Activated gamma-delta T cell (primary cell): ENCODE results near the gene SPINK8.
"Not testable (repeated sequence)": the region's sequence is repeated elsewhere in the genome, so short reads cannot be mapped to it uniquely, and the experiment has no call there.

Source experiments
- DNase-seq: peaks from one replicate; lab custom pipeline; 2025; lab: John Stamatoyannopoulos, UW

The SPINK8 gene

DNA sequence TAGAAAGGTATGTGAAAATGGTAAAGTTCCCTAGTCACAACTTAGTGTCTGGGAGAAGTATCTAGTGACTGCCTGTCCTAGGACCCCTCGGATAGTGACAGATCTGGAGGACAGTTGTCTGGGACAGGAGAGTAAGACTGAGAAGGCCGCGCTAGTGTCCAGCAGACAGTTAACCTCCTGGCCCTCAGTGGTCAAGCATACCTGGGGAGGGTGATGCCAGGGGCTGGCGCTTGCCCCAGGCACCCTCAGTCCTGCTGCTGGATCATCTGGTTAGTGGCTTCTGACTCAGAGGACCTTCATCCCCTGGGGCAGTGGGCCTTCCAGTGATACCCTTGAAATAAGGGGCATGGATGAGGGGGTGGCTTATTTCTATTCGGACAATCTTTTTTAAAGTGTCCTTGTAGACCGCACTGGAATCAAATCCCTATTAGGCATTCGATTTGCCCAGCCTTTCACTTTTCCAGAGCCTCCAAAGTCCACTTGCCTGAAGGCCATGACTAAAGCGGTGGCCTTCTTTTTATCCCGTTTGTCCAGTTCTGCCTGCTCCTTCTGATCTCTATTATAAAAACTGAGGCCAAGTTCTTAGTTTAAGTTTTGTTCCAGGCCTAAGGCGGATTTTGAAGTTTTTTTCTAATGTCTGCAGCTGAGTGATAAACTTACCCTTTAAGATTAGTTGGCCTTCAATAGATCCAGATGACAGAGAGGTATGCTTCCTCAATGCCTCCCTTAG, 1.6 kb downstream of the SPINK8 start:
- not testable (repeated sequence) for DNase-seq

DNA sequence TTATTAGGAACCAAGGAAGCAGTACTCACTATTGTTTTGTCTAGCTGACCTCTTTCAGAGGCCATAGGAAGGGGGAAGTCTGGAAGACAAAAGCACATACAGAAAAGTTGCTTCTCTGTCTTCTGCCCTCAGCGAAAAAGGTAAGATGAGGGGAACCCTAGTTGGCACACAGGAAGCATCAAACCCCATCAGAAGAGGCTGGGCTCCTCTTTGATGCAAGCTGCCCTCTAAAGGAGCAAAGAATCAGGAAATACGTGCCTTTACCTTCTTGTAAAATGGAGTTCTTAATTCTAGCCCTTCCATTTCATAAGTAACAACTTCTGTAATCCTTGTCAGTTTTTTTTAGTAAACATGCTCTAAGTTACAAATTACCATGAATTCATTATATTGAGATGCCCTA, 12.5 kb downstream of the SPINK8 start:
- DNase-seq: no peak

DNA sequence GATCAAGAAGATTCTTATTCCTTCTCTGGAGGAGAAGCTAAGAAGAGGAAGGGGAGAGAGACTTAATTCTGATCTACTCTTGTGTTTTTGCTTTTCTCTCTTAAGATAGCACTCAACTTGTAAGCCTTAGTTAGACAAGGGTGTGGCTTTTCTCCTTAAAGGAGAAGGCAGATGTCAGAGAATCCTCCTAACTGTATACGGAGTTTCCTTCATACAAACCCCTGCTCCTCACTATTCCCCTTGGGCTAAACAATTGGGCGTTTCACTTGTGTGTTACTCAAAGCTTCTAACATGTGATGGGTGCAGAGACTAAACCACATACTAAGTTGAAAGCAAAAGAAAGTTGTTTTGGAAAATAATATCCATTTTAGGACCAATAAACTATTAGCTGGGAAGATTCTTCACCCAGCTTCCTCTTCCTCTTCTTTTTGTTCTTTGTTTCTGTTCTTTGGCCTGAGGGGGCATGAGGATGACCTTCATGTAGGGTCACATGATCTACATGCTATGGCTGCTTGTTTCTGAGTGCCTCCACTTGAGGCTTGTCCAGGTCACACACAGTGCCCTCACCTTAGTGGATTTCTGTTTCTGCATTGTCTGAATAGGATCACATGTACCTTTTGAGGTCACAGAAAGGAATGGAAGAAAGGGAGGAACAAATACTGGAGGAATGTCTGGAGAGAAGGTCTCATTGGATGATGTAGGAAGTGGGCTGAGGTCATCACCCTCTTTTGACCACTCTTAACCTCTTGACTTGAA, 14.6 kb downstream of the SPINK8 start:
- no peak for DNase-seq

DNA sequence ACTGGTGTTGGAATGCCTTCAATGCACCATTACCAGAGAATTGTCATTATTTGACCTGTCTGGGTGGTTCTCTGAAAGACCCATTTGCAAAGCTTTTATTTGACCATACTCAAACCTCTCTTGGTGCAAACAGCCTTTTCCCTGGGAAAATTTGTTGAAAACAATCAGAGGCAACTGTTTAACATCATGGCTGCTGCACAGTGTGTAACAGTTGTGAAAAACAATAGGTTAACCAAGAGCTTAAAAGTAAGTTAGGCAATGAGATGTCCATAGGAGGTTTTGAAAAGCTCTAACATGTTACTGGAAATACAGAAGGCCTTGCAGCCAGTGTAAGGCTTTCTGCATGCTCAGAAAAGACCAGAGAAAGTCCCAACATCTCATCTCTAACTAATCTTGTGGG, 18.9 kb downstream of the SPINK8 start:
- DNase-seq: no peak

DNA sequence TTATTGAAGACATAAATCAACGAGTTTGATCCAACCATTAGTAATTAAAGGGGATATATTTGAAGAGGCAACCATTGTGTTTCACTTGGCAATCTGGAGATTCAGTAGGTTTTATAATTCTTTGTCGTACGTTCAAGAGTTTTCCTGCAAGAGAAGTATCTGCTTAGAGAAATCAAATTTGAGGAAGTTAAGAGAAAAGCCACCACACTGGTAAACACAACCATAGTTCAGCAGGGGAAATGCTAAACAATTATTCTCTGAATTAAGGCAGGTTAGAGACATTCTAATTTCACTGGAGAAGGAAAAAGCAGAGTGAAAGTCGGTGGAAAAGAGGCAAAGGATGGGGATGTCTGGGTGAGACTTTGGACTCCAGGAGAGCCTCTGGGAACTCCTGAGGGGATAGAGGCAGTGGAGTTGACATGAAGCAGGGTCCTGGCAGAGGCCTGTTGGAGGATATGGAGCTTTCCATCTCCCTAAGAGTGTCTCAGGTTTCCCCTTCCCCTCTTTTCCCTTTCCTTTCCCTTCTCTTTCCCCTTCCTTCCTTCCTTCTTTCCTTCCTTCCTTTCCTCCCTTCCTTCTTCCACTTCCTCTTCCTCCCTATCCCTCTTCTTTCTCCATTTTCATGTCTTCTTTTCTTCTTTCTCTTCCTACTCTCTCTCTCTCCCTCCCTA, 26.5 kb downstream of the SPINK8 start:
- DNase-seq: no peak

DNA sequence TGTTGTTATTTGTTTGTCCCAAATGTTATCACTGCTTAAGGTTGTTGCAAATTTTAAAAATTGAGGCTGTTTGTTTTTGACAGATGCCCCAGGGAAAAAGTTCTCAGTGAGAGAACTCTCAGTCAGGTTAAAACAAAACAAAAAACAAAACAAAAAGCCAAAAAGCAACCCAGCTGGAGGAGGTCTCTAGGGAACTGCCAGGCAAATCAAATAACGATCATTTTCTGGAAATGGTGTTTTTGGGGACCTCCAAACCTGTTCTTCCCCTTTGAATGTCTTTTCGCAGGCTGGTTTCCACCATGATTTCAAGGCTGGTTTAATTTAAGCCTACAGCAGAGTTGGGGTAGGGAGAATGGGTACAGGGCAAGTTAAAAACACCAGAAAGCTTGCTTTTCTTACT, 27.2 kb downstream of the SPINK8 start:
- no peak for DNase-seq

DNA sequence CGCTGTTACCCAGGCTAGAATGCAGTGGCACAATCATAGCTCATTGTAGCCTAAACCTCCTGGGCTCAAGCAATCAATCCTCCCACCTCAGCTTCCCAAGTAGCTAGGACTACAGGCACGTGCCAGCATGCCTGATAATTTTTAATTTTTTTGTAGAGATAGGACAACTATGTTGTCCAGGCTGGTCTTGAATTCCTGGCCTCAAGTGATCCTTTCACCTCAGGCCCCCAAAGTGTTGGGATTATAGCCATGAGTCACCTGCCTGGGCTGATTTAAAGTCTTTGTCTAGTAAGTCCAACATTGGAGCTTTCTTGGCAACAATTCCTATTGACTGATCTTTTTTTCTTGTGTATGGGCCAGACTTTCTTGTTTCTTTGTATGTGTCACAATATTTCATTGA, 28.1 kb downstream of the SPINK8 start:
- no peak for DNase-seq

DNA sequence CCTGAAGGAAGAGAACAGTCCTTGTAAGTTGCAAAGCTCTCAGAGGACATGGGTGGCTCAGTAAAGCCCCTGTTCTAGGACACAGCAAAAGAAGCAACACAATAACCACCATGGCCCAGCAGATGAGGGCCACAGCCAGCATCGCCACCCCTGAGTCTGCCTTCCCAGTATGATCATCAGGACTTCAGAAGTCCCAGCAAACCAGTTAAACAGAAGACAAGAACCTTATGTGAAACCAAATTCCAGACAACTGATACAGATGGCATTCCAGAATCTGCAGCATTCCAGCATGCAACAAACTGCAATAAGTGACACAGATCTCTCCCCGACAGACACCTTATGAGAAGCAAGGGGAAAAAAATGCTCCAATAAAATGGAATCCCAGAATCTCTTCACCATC, 30.4 kb downstream of the SPINK8 start:
- DNase-seq: no peak

DNA sequence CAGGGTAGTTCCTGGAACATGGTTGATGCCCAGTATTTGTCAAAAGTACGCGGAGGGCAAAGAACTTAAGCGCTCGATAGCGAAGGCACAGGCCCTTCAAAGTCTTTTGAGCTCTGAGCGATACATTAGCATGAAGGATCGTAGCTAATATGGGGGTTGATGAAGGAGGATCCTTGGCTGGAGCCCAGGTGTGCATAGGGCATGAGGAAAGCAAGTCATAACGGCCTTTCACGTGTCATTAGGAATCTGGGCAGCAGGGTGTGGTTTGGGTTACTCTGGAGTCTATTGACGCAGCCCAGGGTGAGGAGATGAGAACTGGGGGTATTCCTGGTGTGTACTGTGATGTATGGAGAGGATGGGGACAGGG, 31.7 kb downstream of the SPINK8 start:
- no peak for DNase-seq

DNA sequence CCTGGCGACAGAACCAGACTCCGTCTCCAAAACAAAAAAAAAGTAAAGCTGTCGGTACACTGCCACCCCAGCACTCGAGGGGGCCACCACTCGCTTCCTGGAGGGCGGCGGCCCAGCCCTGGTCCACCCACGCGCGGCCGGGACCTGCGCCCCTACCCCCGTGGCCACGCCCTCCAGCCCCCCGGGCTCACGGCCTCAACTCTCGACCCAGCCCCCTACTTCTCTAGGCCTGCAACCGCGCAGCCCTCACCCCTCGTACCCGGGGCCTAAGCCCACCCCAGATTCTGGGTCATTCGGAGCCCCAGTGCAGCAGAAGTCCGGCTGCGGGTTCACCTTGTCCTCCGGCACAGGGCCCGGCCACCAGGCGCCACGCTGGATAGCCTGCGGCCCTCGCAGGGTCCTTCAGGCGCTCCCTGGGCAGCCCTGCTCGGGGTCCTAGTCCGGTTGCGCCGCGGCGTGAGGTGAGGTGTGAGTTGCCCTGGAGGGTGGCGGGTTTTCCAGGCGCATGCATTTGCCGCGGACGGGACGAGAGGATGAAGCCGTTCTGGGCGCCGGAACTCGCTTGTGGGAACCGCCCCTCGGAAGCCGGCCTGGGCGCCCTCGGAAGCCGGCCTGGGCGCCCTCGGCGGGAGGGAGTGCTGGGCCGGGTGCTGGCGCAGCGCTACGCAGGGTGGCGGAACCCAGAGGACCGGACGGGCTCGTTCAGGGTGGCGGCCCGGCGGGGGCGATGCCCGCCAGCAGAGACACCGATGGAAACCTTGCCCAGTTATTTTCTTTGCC, 32.3 kb downstream of the SPINK8 start, which contains the start of gene NME6:
NME6 (minus strand) TSS at position 348 of the 780 bp plus-strand sequence.
- peak; percentile 81 for DNase-seq

DNA sequence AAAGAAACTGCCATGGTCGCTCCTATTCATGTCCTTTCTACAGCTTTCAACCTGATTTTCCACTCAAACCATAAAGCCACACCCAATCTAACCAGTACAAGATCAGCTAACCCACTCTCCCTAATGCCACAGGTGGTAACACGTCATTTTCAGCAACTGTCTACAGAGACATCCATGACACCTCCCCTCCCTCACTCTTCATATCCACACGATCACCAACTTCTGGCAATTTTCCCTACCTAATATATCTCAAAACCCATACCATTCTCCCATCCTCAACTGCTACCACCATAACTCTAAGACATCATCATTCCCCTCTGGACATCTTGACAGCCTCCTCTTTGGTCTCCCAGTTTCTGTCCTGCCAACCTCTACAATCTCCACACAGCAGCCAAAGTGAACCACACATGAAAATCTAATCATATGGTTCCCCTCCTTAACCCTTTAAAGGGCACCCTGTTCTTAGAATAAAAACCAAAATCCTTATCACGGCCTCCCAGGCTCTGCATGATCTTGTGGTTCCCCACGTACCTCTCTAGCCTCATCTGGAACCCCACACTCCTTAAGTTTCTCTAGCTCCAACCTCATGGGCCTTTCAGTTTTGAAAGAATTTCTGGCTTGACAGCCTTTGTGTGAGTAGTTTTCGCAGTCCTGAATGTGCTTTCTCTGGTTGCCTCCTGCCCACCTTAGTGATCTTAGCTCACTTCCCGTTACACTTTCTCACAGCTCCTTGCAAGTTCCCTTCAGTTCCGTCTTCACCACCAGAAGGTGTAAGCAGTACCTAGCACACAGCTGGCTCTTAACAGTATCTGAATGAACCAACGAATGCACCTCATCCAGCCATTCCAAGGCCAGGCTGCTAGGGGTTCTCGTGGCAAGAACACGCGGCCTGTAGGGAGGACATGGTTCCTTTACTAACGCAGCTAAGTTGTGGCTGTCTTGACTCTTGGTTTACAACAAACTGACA, 33.4 kb downstream of the SPINK8 start:
- no peak for DNase-seq

DNA sequence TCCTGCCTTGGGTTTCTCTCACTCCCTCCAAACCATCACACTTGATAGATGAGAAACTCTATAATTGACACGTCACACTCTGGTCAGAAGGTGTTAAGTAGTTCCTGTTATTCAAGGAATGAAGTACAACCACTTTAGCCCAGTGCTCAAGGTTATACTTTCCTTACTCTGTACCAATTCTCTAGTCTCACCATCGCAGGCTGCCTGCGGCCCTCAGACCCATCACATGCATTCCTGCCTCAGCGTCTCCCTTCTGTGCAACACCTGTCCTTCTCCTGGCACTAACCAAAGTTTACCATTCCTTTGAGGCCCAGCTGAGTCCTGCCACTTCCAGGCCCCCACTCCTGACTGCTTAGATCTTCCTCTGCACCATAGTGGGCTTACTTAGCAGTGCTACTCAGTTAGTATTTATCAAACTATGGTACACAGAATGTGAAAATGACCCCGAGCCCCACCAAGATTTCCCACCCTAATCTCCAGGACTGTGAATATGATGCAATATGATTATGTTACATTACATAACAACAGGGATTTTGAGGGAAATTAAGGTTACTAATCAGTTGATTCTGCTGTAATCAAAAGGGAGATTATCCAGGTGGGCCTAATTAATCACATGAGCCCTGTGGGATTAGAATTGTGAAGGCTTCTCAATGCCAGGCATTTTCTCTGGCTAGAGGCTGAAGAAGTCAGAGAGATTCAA, 36.2 kb downstream of the SPINK8 start:
- DNase-seq: no peak

DNA sequence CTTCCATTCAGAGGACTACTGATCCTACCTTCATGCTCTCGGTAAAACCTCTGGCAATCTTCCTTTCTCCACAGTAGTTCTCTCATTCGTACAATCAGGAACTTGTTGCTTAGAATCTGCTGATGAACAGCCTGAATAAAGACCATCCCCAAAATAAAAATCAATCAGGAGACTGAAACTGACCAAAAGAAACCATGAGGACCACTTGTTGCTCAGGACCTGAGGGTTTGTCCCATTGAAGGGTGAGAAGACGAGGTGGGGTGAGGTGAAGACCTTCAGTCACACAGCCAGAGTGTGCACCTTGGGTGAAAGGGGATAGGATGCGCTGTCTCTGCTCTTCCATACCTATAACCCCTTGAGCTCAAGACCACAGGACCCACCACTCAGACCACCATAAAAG, 36.8 kb downstream of the SPINK8 start:
- no peak for DNase-seq

DNA sequence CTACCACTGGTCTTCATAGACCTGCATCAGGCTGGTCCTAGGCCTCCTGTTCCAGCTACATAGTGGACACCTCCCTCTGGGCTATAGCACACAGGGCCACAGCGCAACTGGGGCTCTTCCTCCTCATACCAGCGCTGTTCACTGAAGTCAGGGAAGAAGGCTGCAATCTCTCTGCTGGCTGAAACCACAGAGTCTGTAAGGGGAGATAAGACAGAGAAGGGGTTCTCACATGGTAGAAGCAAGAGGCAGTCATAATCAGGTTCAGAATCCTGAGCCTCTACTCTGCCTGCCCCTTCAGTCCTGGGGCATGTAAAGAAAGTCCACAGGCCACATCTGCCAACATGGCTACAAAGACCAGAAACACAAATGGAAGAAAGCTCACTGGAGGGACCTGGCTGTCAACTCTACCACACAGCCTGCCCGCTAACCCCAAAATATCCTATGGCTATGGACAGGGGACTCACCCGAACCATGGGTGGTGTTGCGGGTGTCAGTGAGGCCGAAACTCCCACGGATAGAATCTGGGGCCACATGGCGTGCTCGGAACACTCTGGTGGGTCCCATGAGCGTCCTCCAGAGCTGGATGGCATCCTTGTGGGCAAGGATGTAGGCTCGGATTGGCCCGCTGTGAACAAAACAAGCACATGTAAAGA, 38.7 kb downstream of the SPINK8 start:
- no peak for DNase-seq

DNA sequence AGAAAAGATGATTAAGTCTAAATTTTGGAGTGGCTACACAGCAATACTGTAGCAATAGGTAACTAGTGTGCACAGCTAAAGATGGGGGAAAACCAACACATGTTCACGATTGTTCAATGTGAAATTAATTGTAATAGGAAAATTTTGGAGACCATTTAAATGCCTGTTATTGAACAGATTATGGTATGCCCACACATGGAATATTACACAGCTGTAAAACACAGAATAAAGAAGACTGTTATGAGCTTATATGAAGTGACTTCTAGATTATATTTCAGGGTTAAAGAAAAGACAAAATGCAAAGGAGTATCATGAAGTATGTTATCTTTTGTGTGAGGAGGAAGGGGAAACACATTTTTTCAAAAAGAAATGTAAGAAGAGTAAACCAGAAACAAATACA, 43.8 kb downstream of the SPINK8 start:
- no peak for DNase-seq

DNA sequence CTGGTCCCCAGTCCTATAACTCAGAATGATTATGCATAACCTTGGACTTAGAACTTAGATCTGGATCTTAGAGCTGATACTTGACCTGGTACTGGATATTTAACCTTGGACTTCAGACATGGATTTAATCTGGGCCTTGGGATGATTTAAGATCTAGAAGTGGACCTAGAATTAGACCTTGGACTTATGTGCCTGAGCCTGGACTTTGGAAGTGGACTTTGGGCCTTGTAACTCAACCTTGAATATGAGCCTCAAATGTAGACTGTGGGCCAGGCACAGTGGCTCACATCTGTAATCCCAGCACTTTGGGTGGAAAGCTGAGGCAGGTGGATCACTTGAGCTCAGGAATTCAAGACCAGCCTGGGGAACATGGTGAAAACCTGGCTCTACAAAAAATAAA, 46.4 kb downstream of the SPINK8 start:
- no peak for DNase-seq

DNA sequence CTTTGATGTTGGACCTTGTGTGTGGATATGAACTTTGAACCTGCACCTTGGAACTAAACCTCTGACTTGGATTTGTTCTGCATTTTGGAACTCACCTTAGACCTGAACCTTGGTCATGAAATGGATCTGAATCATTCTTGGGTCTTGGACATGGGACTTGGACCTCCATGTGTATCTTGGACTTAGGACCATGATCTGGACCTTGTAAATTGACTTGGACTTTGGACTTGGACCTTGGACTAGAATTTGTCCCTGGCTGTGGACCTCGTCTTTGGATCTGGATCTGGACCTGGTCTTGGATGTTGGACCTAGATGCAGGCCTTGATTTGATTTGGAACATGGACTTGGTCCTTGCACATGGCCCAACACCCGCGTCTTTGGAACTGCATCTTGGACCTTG, 47.2 kb downstream of the SPINK8 start:
- no peak for DNase-seq

DNA sequence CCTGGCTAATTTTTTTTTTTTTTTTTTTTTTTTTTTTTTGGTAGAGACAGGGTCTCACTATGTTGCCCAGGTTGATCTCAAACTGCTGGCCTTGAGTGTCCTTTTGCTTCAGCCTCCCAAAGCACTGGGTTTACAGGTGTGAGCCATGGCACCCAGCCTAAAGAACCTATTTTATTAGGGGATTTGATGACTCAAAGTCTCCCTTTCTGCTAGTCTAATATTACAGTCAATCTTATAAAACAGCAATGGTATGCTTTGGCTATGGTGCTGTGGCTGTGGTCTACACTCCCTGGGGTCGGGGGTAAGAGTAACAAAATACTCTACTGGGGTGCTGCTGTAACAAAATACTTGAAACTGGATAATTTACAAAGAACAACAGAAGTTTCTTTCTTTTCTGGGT, 47.8 kb downstream of the SPINK8 start:
- no peak for DNase-seq

DNA sequence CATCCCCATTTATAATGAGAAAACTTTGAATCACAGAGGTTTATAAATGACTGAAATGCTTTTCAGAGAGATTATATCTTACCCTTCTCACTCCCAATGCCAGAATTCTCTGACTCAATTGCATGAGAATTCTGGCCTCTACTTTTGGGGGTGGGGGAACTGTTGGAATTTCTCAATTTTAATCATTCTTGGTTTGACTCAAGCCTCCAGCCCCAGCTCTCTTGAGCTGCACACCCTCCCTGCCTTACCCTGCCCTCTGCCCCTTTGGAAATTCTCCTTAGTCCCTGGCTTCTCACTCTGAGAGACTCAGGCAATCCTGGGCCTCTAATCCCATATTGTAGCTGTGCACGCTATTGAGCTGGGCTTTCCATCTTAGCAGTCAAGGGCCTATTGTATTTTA, 48.3 kb downstream of the SPINK8 start:
- no peak for DNase-seq

DNA sequence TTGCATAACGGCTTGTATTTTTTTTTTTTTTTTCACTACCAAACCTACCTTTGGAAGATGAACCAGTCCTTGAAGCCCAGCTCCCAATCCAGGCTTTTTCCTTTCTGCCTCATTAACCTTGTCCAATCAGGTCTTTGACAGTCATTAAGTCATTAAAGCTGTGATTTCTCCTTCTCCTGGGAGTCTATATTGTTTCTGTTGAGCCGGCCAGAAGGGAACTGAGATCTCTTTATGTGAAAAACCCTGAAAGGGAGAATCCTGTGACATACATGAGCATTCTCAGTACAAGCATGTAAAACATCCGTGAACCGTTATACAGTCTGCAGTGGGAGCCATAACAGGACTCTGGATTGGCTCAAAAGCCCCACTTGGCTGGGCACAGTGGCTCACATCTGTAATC, 52.6 kb downstream of the SPINK8 start:
- DNase-seq: no peak
